CD4-positive, alpha-beta T cell treated with Interleukin-4 for 4 hours (primary cell): ENCODE measurements around the gene ANO6.

Experiments used
- DNase-seq: peaks from one replicate; pipeline ENCODE4 v3.0.0-alpha.2; 2020

Gene ANO6

GRCh38 chr12:45282411-45282810 lies 66.5 kb downstream of the ANO6 start:
- DNase-seq: no peak

GRCh38 chr12:45284096-45284901 lies 68.4 kb downstream of the ANO6 start:
- DNase-seq: no peak

- DNase-seq: no peak
Measured at GRCh38 chr12:45285717-45286116, 69.8 kb downstream of the ANO6 start.

DNA sequence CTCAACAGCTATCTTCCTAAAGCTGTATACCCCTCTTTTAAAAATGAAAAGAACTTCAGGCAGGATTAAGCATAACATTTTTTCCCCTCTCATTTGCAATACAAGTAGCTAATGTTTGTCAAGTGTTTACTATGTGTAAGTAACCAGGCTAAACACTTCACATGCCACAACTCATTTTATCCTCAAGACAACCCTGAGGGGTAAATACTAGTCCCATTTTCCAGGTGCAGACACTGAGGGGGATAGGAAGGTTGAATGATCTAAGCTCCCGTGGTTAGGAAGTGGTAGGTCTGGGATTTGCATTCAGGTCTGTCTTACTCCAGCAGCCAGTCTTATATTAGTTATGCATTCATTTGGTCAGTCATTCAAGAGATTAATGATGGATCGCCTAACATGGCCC lies 70.7 kb downstream of the ANO6 start:
- DNase-seq: no peak

DNA sequence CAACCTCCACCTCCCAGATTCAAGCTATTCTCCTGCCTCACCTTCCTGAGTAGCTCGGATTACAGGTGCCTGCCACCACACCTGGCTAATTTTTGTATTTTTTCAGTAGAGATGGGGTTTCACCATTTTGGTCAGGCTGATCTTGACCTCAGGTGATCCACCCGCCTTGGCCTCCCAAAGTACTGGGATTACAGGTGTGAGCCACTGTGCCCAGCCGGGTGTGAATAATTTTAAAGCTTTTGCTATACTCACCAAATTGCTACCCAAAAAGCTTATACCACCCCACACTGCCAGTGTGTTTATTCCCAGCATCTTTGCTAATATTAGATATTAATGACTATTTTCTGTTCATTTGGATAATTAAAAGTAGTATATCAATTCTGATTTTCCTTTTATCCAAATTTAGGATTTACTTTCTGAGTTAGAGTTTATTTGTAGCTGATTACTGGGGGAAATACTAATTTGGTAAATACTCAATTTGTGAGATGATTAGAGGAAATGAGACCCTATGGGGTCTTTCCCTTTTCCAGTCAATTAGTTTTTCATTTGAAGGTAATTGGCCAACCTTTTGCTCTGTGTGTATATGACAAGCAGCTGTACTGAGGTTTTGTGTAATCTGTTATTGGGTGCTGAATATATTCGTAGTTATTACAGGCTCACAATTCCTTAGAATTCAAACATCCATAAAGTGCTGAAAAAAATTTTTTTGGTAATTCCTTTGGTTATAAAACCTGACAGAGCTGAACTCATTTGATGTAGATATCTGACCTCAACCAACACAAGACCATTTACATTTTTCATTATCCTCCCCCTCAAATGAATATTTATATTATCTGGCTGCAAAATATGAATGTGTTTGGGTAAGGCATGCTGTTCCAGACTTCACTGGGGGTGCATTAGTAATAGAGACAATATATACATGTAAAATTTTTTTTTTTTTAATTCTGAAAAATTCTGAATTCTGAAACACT lies 73.6 kb downstream of the ANO6 start:
- no peak for DNase-seq

GRCh38 chr12:45290216-45290605 lies 74.3 kb downstream of the ANO6 start:
- no peak for DNase-seq

DNA sequence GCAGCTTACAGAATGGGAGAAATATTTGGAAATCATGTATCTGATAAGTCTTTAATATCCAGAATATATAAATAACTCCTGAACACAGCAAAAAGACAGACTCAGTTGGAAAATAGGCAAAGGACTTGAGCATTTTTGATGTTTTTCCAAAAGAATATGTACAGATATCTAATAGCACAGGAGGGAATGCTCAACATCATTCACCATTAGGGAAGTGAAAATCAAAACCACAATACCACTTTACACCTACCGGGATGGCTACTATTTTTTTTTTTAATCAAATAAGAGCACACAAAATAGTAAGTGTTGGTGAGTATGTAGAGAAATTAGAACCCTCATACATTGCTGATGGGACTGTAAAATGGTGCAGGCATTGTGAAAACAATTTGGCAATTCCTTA lies 75.6 kb downstream of the ANO6 start:
- DNase-seq: no peak

DNA sequence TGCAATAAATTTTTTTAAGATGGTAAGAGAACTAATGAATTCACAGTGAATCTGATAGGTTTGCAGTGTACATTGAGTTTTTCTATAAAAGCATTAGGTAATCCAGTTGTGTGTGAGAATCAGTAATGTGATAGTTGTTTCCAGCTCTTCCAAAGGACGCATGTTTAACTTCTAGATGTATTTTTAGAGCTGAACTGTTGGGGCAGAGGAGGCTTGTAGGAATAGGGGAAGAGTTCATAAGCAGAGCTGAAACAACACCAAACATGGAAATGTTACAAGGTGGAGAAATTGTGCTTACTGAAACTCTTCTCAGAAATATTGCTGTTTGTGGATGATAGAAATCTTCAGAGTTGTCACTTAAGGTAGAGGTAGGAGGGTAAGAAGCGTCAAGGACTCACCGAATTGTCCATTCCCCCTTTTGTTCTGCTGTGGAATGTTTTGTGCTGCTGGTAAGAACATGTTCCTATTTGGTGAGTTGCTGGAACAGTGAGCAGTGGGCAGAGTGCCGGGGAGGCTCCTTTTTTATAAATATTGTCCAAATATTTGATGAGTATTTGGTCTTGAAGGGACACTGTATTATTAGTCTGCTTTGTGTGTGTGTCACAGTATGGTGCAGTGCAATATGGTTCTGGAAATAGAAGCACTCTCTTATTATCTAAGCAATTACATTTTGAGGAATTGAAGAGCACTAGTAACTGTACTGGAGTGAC lies 76.7 kb downstream of the ANO6 start:
- no peak for DNase-seq

GRCh38 chr12:45294906-45295305 lies 79.0 kb downstream of the ANO6 start:
- no peak for DNase-seq

DNA sequence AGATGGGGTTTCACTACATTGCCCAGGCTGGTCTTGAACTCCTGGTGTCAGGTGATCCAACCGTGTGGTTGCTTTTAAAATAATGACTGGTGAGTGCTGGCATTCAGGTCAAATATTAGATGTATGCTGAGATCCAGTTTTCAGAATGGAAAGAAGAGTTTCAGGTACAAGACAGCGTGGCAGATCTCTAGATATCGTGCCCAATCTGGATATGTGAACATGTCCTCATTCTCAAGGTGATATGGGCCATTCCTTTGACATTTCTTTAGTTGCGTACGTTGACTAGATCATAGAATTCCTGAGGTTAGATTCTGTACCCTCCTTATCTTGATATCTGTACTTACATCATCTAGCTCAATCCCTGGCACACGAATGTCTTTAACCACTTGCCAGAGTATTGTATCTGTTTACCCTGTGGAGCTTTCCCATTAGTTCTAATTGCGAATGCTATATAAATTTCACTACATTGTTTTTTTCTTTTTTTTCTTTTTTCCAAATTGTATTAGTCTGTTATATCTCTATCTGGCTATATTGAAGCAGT lies 80.2 kb downstream of the ANO6 start:
- no peak for DNase-seq

GRCh38 chr12:45298047-45298446 lies 82.2 kb downstream of the ANO6 start:
- DNase-seq: no peak

- no peak for DNase-seq
Measured at GRCh38 chr12:45298721-45299692, 83.1 kb downstream of the ANO6 start.

DNA sequence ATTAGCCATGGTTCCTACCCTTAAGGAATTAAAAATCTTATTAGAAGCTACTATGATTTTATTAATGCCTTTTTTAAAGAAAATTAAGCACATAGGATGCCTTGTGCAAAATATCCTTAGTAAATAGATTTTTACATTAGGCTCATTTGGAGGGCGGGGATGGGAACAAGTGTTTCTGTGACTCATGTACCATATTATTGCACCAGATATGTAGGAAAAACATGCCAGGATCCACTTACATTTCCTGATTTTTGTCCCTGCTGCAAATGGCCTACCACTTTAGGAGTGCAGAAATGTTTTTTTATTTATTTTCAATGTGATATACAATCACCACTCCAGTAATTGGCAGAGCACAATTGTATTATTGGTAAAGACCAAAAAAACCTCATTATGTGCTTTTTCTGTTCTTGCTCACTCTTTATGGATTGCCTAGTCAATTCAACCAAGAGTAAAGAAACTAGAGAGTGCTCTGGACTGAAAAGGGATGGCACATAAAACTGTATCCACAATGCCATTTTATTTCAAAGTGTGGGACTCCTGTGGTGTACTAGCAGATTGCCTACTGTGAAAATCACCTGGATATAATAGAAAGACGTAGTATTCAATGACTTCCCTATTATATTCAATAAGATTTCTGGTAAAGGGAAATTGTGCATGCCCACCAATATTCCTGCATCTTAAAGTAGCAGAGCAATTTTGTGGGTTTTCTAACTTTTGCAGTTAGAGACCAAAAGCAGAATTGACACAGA lies 86.9 kb downstream of the ANO6 start:
- no peak for DNase-seq

- DNase-seq: no peak
Measured at GRCh38 chr12:45303945-45304344, 88.0 kb downstream of the ANO6 start.

DNA sequence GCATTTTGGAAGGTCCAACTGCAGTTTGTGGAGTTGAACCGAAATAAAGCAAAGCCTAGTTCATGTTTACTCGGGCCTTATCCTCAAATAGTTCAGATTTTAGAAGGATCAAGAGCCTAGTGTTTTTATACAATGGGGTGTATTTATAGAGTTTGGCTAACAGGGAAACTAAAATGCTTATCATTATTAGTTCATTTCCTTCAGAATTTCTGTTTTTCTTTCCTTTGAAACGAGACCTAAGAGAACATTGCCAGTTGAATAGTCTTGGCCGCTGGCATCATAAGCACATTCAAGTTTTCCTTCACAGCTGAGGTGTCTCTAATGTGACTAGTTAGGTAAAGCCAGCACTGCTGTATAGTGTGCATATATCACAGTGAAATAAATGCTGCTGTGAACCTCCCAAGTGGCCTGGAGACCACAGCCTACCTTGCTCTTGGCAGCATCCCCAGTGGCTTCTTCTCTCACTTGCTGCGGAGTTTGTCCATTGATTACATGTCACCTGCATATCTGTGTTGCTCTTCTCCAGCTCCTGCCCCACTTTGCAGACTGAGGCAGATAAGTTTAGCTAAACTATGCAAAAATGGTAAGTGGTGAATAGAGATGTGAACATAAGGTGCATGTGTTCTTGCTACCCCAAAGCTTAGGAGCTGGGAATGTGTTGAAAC lies 88.8 kb downstream of the ANO6 start:
- DNase-seq: no peak

DNA sequence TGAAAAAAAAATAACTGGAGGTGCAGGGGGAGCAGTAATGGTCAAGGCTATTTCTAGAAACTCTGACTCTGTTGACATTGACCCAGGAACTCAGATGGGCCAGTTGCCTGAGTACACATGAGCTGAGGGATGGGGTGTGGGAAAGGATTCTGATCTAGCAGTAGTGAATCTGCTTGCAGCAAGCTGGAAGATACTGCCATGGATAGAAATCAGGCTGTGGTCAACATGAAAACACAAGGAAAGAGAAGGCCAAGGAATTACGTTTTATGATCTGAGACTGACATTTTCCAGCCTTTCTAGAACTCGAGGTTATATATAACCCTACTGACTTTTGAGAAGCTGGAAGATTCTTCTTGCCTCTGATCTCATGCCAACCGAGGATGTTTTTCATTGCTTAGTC lies 90.0 kb downstream of the ANO6 start:
- no peak for DNase-seq

DNA sequence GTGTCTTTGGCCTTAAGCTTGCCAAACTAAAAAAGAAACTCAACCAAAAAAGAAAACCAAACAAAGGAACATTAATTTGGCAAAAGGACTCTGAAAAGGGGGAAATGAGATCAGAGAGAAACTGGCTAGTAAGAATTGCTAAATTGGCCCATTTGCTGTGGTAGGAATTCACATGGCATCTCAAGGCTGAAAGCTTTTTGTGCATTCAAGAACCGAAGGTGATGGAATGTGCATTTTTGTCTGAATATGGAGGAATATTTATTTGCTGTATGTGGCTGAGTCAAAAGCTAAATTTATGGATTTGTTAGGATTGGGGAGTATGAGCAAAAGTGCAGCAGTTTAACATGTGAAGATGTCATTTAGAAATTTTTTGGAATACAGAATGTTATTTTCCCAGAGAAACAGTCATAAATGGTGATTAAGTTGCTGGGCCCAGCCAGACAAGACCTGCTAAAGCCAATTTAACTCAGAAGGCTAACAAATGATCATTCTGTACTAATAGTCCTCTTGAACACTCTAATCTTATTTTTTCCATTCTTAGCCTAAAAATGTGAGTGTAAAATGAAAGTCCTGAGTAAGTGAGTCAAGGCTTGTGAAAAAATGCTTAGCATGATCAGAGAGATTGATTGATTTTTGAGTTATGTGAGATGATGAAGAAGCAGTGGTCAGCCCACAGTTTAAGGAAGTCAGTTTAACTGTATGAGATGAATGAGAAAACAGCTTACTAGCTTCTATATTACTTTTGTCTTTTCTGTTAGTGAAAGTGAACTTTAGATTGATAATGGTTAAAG lies 94.1 kb downstream of the ANO6 start:
- DNase-seq: no peak

GRCh38 chr12:45310627-45310968 lies 94.7 kb downstream of the ANO6 start:
- DNase-seq: no peak

GRCh38 chr12:45312012-45312411 lies 96.1 kb downstream of the ANO6 start:
- no peak for DNase-seq

DNA sequence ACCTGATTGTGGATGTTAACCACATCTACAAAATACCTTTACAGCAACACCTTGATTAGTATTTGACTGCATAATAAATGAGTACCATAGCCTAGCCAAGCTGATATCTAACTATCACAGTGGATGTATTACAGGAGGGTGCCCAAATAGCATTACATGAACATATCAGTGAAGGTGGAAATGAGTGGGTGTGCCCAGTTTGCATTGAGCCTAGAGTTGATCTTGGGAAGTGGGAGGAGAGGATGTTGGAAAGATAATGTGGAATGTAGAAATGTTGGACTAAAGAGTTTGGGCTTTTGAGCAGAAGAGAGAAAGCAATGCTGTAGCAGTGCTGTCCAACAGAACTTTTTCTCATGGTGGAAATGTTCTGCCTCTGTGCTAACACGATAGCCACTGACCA lies 98.9 kb downstream of the ANO6 start:
- DNase-seq: no peak
